Body of pancreas (tissue), 4 donors: ENCODE data around the gene SLC24A3.

Experiments used
- CTCF ChIP-seq, 7 experiments: fragments of 450-650 bp in 4 of 7; fragments of 200-600 bp in 3 of 7; sonication (generic) in 3 of 7; IDR thresholded peaks; one replicate each; pipeline ENCODE4 v1.5.1; 2016 to 2019; ENCODE audit warnings: antibody characterized with exemption in 7 of 7
- POLR2A ChIP-seq, 3 donors: fragments of 450-650 bp; IDR thresholded peaks; one replicate each; pipeline ENCODE4 v1.6.1; 2016; ENCODE audit warnings: antibody characterized with exemption in 3 of 3, mild to moderate bottlenecking in 2 of 3

GRCh38 chr20:19212469-19212815, at the start of gene SLC24A3:
- no peak for TF ChIP-seq CTCF (IDR thresholded peaks at IDR 0.05)
- TF ChIP-seq POLR2A (IDR thresholded peaks at IDR 0.05), result no peak
